ENCODE data around the gene ZNF337. TPM values are rescaled to one million over a fixed set of nuclear protein-coding genes. Genes with fewer than 3 reads are reported as not detected.
"Not testable (repeated sequence)": the region's sequence is repeated elsewhere in the genome, so short reads cannot be mapped to it uniquely, and the experiment has no call there.

The ZNF337 gene
- total RNA-seq, 2 donors from 2014 or later = 15.0 to 19.3 TPM

- Mint-ChIP-seq H3K4me1 (peaks cover 11% of the 10 kb centered on the region), H3K9me3 (no peaks in the 10 kb centered on the region), H3K27ac (no peak overlapping the region), H3K36me3 (ENCODE audit: low read depth) (no peaks in the 10 kb centered on the region), H3K4me3 (no peak overlapping the region), H3K27me3 (no peaks in the 10 kb centered on the region)
- ATAC-seq (replicated peaks) = no peak
These were observed 11.0 kb upstream of the ZNF337 start for GRCh38 chr20:25707695-25708094.

- Mint-ChIP-seq H3K4me1 (peaks cover 11% of the 10 kb centered on the region), H3K27ac (peak overlapping the region; percentile 70), H3K9me3 (no peaks in the 10 kb centered on the region), H3K27me3 (no peaks in the 10 kb centered on the region), H3K36me3 (ENCODE audit: low read depth) (no peaks in the 10 kb centered on the region), H3K4me3 (peak overlapping the region; percentile 62)
- ATAC-seq (replicated peaks) = peak; percentile 80
These were observed 10.1 kb upstream of the ZNF337 start for GRCh38 chr20:25706793-25707192.

- Mint-ChIP-seq H3K9me3 (no peaks in the 10 kb centered on the region), H3K4me1 (peaks cover 11% of the 10 kb centered on the region), H3K4me3 (no peak overlapping the region), H3K27ac (no peak overlapping the region), H3K36me3 (ENCODE audit: low read depth) (no peaks in the 10 kb centered on the region), H3K27me3 (no peaks in the 10 kb centered on the region)
- no peak for ATAC-seq (replicated peaks)
These were observed 9.2 kb upstream of the ZNF337 start for GRCh38 chr20:25705830-25706351.

DNA sequence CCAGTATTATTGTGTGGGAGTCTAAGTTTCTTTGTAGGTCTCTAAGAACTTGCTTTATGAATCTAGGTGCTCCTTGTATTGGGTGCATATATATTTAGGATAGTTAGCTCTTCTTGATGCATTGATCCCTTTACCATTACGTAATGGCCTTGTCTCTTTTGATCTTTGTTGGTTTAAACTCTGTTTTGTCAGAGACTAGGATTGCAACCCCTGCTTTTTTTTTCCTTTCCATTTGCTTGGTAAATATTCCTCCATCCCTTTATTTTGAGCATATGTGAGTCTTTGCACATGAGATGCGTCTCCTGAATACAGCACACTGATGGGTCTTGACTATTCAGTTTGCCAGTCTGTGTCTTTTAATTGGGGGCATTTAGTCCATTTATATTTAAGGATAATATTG, 7.7 kb upstream of the ZNF337 start:
- not testable (repeated sequence) for H3K36me3 Mint-ChIP-seq (ENCODE audit: low read depth); H3K4me1 Mint-ChIP-seq; H3K27me3 Mint-ChIP-seq

GRCh38 chr20:25700835-25701234, 4.2 kb upstream of the ZNF337 start:
- ATAC-seq (replicated peaks); H3K27me3 Mint-ChIP-seq; H3K9me3 Mint-ChIP-seq; H3K4me3 Mint-ChIP-seq; H3K36me3 Mint-ChIP-seq (ENCODE audit: low read depth); H3K27ac Mint-ChIP-seq: not testable (repeated sequence)
- peaks cover 11% of the 10 kb centered on the region for H3K4me1 Mint-ChIP-seq

More for the DNA sequence above, 7.7 kb upstream of the ZNF337 start:
- H3K4me3 Mint-ChIP-seq; H3K27ac Mint-ChIP-seq; ATAC-seq (replicated peaks); H3K9me3 Mint-ChIP-seq: not testable (repeated sequence)

GRCh38 chr20:25699914-25700313, 3.3 kb upstream of the ZNF337 start:
- Mint-ChIP-seq H3K4me3 (no peak overlapping the region), H3K4me1 (peaks cover 11% of the 10 kb centered on the region), H3K9me3 (no peaks in the 10 kb centered on the region), H3K36me3 (ENCODE audit: low read depth) (no peaks in the 10 kb centered on the region), H3K27ac (no peak overlapping the region), H3K27me3 (no peaks in the 10 kb centered on the region)
- ATAC-seq (replicated peaks) = no peak

GRCh38 chr20:25697132-25697446, 436 bp upstream of the ZNF337 start:
- H3K4me3 Mint-ChIP-seq = peak overlapping the region; percentile 90
- H3K9me3 Mint-ChIP-seq = no peaks in the 10 kb centered on the region
- peak overlapping the region; percentile 90 for H3K27ac Mint-ChIP-seq
- H3K36me3 Mint-ChIP-seq (ENCODE audit: low read depth) = peaks cover 5% of the 10 kb centered on the region
- H3K27me3 Mint-ChIP-seq = no peaks in the 10 kb centered on the region
- ATAC-seq (replicated peaks) = no peak
- peaks cover 14% of the 10 kb centered on the region for H3K4me1 Mint-ChIP-seq

GRCh38 chr20:25695532-25696370, 902 bp downstream of the ZNF337 start:
- Mint-ChIP-seq H3K36me3 (ENCODE audit: low read depth) (peaks cover 18% of the 10 kb centered on the region), H3K27ac (peak overlapping the region; percentile 90), H3K4me1 (peaks cover 20% of the 10 kb centered on the region), H3K4me3 (peak overlapping the region; percentile 90), H3K27me3 (no peaks in the 10 kb centered on the region), H3K9me3 (no peaks in the 10 kb centered on the region)
- ATAC-seq (replicated peaks) = peak; percentile 1

DNA sequence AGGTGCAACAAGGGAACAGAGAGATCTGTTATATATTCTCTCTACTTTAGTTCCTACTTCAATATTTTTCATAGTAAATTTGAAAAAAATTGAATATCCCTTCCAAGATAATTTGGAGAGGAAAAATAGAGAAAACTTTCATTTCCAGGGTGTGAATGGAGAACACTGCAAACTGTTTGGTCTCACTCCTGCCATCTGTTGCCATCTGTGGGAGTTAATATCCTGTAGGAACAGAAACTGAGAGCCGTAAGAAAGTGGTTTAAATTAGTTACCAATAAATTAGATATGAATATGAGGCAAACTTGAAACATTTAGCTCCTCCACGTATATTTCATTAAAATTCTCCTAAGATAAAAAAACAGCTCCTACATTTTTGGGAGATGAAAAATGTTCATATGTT, 4.2 kb downstream of the ZNF337 start:
- ATAC-seq (replicated peaks) = no peak
- Mint-ChIP-seq H3K36me3 (ENCODE audit: low read depth) (peaks cover 35% of the 10 kb centered on the region), H3K27ac (no peak overlapping the region), H3K9me3 (no peaks in the 10 kb centered on the region), H3K4me1 (peaks cover 8% of the 10 kb centered on the region), H3K27me3 (no peaks in the 10 kb centered on the region), H3K4me3 (no peak overlapping the region)

- no peak overlapping the region for H3K27ac Mint-ChIP-seq
- no peak for ATAC-seq (replicated peaks)
- H3K4me1 Mint-ChIP-seq = peaks cover 8% of the 10 kb centered on the region
- no peaks in the 10 kb centered on the region for H3K9me3 Mint-ChIP-seq
- H3K27me3 Mint-ChIP-seq = no peaks in the 10 kb centered on the region
- H3K4me3 Mint-ChIP-seq = no peak overlapping the region
- peaks cover 36% of the 10 kb centered on the region for H3K36me3 Mint-ChIP-seq (ENCODE audit: low read depth)
These were observed 6.2 kb downstream of the ZNF337 start for GRCh38 chr20:25690427-25690826.

- Mint-ChIP-seq H3K36me3 (ENCODE audit: low read depth) (peaks cover 62% of the 10 kb centered on the region), H3K4me3 (no peak overlapping the region), H3K4me1 (peaks cover 8% of the 10 kb centered on the region), H3K27ac (peak overlapping the region; percentile 56), H3K27me3 (no peaks in the 10 kb centered on the region), H3K9me3 (peaks cover 4% of the 10 kb centered on the region)
- no peak for ATAC-seq (replicated peaks)
These were observed 10.3 kb downstream of the ZNF337 start for GRCh38 chr20:25686081-25687067.

GRCh38 chr20:25685276-25686080, 11.2 kb downstream of the ZNF337 start:
- H3K27ac Mint-ChIP-seq = peak overlapping the region; percentile 56
- ATAC-seq (replicated peaks) = no peak
- H3K9me3 Mint-ChIP-seq = peaks cover 4% of the 10 kb centered on the region
- H3K4me3 Mint-ChIP-seq = no peak overlapping the region
- H3K36me3 Mint-ChIP-seq (ENCODE audit: low read depth) = peaks cover 61% of the 10 kb centered on the region
- H3K27me3 Mint-ChIP-seq = no peaks in the 10 kb centered on the region
- H3K4me1 Mint-ChIP-seq = peaks cover 8% of the 10 kb centered on the region

- not testable (repeated sequence) for H3K4me3 Mint-ChIP-seq; H3K27me3 Mint-ChIP-seq; ATAC-seq (replicated peaks); H3K4me1 Mint-ChIP-seq; H3K9me3 Mint-ChIP-seq; H3K27ac Mint-ChIP-seq
- H3K36me3 Mint-ChIP-seq (ENCODE audit: low read depth) = peaks cover 67% of the 10 kb centered on the region
These were observed 12.8 kb downstream of the ZNF337 start for GRCh38 chr20:25683826-25684225.

GRCh38 chr20:25683050-25683449, 13.6 kb downstream of the ZNF337 start:
- no peak overlapping the region for H3K4me3 Mint-ChIP-seq
- peaks cover 8% of the 10 kb centered on the region for H3K4me1 Mint-ChIP-seq
- peaks cover 4% of the 10 kb centered on the region for H3K9me3 Mint-ChIP-seq
- no peak for ATAC-seq (replicated peaks)
- peak overlapping the region; percentile 50 for H3K27ac Mint-ChIP-seq
- H3K27me3 Mint-ChIP-seq = no peaks in the 10 kb centered on the region
- peaks cover 70% of the 10 kb centered on the region for H3K36me3 Mint-ChIP-seq (ENCODE audit: low read depth)

All from activated T-helper 17 cell treated with anti-CD3 and anti-CD28 coated beads, Interleukin-2, amount 50 U/mL, for 72 hours (primary cell).